ENCODE results near the gene TRAPPC13.
"Not testable (repeated sequence)": the region's sequence is repeated elsewhere in the genome, so short reads cannot be mapped to it uniquely, and the experiment has no call there.

The TRAPPC13 gene

GRCh38 chr5:65624571-65625555 is at the start of gene TRAPPC13, which contains the start of gene SHLD3:
Gene TRAPPC13, plus strand, starts transcription at chr5:65625027. Its CDS starts 34 bp downstream, at chr5:65625061.
Gene SHLD3, plus strand, starts transcription at chr5:65625027. Its CDS starts 4,561 bp downstream, at chr5:65629588.
- no peak for DNase-seq

- no peak for DNase-seq
These were observed 47.7 kb upstream of the TRAPPC13 start for GRCh38 chr5:65577141-65577540.

GRCh38 chr5:65588694-65589093 is 36.1 kb upstream of the TRAPPC13 start:
- DNase-seq = no peak

- DNase-seq = not testable (repeated sequence)
These were observed 23.1 kb upstream of the TRAPPC13 start for GRCh38 chr5:65601761-65602160.

GRCh38 chr5:65611524-65611923 is 13.3 kb upstream of the TRAPPC13 start:
- DNase-seq = no peak

- DNase-seq = no peak
These were observed 12.4 kb upstream of the TRAPPC13 start for GRCh38 chr5:65612298-65612907.

- no peak for DNase-seq
These were observed 4.8 kb upstream of the TRAPPC13 start for GRCh38 chr5:65620021-65620420.

GRCh38 chr5:65621961-65622360 is 2.9 kb upstream of the TRAPPC13 start:
- DNase-seq = not testable (repeated sequence)

GRCh38 chr5:65623482-65623881 is 1.3 kb upstream of the TRAPPC13 start:
- no peak for DNase-seq

GRCh38 chr5:65624025-65624570 is 729 bp upstream of the TRAPPC13 start, which contains the start of gene TRIM23:
Gene TRIM23, minus strand, starts transcription at chr5:65624333. Its CDS starts 59 bp downstream, at chr5:65624274.
- peak; percentile 37 for DNase-seq

- DNase-seq = no peak
These were observed 916 bp downstream of the TRAPPC13 start for GRCh38 chr5:65625743-65626142.

- DNase-seq = no peak
These were observed 6.2 kb downstream of the TRAPPC13 start for GRCh38 chr5:65630981-65631380.

GRCh38 chr5:65640240-65640639 is 15.4 kb downstream of the TRAPPC13 start:
- DNase-seq = no peak

GRCh38 chr5:65646938-65647337 is 22.1 kb downstream of the TRAPPC13 start:
- no peak for DNase-seq

GRCh38 chr5:65647941-65648340 is 23.1 kb downstream of the TRAPPC13 start:
- DNase-seq = no peak

GRCh38 chr5:65651144-65651543 is 26.3 kb downstream of the TRAPPC13 start:
- DNase-seq = no peak

- no peak for DNase-seq
These were observed 29.9 kb downstream of the TRAPPC13 start for GRCh38 chr5:65654713-65655112.

GRCh38 chr5:65663804-65664521 is 39.1 kb downstream of the TRAPPC13 start:
- peak; percentile 10 for DNase-seq

- no peak for DNase-seq
These were observed 43.9 kb downstream of the TRAPPC13 start for GRCh38 chr5:65668696-65669095.

GRCh38 chr5:65672796-65673195 is 48.0 kb downstream of the TRAPPC13 start:
- no peak for DNase-seq

GRCh38 chr5:65674749-65675148 is 49.9 kb downstream of the TRAPPC13 start:
- DNase-seq = no peak

- DNase-seq = not testable (repeated sequence)
These were observed 51.2 kb downstream of the TRAPPC13 start for GRCh38 chr5:65676056-65676455.

- no peak for DNase-seq
These were observed 57.3 kb downstream of the TRAPPC13 start for GRCh38 chr5:65682148-65682547.

Data from 8988T (cell line).